ENCODE results near the gene XPO5. TPM values are rescaled to one million over a fixed set of nuclear protein-coding genes. Genes with fewer than 3 reads are reported as not detected.

Gene XPO5
- 32.4 to 42.7 TPM (median 38.7 TPM) in 3 replicates for total RNA-seq
- long read RNA-seq, full-length matches to known transcripts: 32 of 48 reads
- long read RNA-seq, partial matches to known transcripts: 8 of 48 reads
- long read RNA-seq, other reads (novel, unspliced or antisense): 8 of 48 reads

DNA sequence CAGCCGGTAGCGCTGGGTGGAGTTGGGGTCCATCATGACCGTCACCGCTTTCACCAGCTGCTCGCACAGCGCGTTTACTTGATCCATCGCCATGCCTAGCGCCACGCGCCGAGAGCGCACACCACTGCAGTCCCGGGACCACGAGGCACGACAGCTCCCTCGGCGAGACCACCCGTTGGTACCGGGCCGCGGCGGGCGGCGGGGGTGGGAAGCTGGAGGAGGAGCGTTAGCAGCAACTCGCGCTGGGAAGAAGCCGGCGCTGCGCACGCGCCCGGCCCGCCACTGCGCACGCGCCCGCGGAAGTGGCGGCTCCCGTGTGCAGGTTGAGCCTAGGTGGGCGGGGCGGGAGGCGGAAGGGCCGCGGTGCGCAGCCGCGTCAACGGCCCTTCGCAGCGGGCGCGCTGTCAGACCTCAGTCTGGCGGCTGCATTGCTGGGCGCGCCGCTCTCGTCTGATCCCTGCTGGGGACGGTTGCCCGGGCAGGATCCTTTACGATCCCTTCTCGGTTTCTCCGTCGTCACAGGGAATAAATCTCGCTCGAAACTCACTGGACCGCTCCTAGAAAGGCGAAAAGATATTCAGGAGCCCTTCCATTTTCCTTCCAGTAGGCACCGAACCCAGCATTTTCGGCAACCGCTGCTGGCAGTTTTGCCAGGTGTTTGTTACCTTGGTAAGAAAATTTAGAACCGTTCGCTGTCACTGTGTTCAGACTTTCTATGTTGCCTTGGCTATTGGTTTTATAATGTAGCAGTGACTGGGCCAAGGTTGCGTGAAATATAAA, at the start of gene XPO5, which contains the start of gene POLH:
Gene XPO5 (minus strand): TSS at position 267 of the 780 bp plus-strand sequence. CDS start 174 bp downstream, at position 93.
Gene POLH (plus strand): TSS at position 414 of the 780 bp plus-strand sequence. CDS start 6,135 bp downstream, outside the sequence.
- peaks cover 37% of the 10 kb centered on the region for H3K4me1 Mint-ChIP-seq (ENCODE audit: low read depth)
- DNase-seq (ENCODE audit: low spot score): peak; percentile 95
- H3K9me3 Mint-ChIP-seq (ENCODE audit: low read depth): no peaks in the 10 kb centered on the region
- H3K27ac Mint-ChIP-seq (ENCODE audit: unreplicated experiment): peak within 1 kb of the TSS; percentile 91
- peak within 1 kb of the TSS; percentile 99 for H3K4me3 Mint-ChIP-seq (ENCODE audit: unreplicated experiment)
- H3K36me3 Mint-ChIP-seq (ENCODE audit: low read depth): peaks cover 7% of the 10 kb centered on the region
- H3K27me3 Mint-ChIP-seq (ENCODE audit: low read depth): no peaks in the 10 kb centered on the region
- TF ChIP-seq CTCF (IDR thresholded peaks at IDR 0.05): peak; percentile 60

DNA sequence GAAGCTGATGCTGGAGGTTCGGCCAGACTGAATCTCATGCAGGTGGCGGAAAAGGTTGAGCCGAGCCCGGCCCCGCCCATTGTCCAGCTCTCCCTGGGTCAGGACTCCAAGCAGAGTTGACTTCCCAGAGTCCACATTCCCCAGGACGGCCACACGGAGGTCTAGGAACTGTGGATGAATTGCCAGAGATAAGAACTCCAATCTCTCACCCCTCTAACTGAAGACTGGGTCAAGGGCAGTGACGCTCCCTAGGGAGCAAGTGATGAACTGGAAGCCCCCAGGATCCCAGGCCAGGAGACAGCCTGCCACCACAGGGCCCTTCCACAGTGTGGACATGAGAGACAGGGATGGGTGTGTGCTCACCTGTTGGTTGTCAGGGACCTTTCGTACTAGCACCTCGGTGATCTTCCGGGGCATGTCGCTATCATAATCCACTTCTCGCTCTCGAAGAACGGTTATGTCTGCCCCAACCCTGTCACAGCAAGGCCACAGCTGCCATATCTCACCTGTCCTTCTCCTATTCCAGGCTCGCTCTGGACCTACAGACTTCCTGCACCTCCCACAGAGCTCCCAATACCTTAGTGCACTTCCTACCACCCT, 49.7 kb upstream of the XPO5 start:
- H3K9me3 Mint-ChIP-seq (ENCODE audit: low read depth): no peaks in the 10 kb centered on the region
- no peak for DNase-seq (ENCODE audit: low spot score)
- peaks cover 38% of the 10 kb centered on the region for H3K36me3 Mint-ChIP-seq (ENCODE audit: low read depth)
- no peak for TF ChIP-seq CTCF (IDR thresholded peaks at IDR 0.05)
- H3K4me1 Mint-ChIP-seq (ENCODE audit: low read depth): peaks cover 44% of the 10 kb centered on the region
- H3K27me3 Mint-ChIP-seq (ENCODE audit: low read depth): no peaks in the 10 kb centered on the region
- peak overlapping the region; percentile 100 for H3K27ac Mint-ChIP-seq (ENCODE audit: unreplicated experiment)
- H3K4me3 Mint-ChIP-seq (ENCODE audit: unreplicated experiment): no peak overlapping the region

DNA sequence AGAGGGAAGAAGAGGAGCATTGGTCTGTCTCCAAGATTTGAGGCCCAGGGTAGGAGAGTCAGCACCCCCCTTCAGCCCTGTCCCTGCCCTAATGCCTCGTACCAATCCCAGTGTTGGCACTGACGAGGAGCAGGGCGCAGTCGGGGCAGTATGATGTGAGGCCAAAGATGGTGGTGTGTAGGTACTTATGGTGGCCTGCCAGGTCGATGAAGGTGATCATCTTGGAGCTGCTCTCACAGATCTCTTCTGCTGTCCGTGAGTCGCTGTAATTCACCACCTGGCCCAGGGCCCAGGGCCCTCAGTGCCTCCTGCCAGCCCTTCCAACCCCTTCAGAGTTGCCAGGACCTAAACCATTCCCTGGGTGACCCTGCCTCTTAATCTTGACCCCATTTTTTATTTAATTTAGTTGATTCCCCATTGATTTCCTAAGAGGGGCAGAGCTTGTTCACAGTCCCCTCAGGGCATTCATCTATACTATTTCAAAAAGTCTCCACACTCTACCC, 49.0 kb upstream of the XPO5 start:
- Mint-ChIP-seq H3K4me1 (ENCODE audit: low read depth) (peaks cover 38% of the 10 kb centered on the region), H3K27ac (ENCODE audit: unreplicated experiment) (peak overlapping the region; percentile 100), H3K4me3 (ENCODE audit: unreplicated experiment) (no peak overlapping the region), H3K27me3 (ENCODE audit: low read depth) (no peaks in the 10 kb centered on the region), H3K36me3 (ENCODE audit: low read depth) (peaks cover 39% of the 10 kb centered on the region), H3K9me3 (ENCODE audit: low read depth) (no peaks in the 10 kb centered on the region)
- TF ChIP-seq CTCF (IDR thresholded peaks at IDR 0.05): no peak
- DNase-seq (ENCODE audit: low spot score): no peak

DNA sequence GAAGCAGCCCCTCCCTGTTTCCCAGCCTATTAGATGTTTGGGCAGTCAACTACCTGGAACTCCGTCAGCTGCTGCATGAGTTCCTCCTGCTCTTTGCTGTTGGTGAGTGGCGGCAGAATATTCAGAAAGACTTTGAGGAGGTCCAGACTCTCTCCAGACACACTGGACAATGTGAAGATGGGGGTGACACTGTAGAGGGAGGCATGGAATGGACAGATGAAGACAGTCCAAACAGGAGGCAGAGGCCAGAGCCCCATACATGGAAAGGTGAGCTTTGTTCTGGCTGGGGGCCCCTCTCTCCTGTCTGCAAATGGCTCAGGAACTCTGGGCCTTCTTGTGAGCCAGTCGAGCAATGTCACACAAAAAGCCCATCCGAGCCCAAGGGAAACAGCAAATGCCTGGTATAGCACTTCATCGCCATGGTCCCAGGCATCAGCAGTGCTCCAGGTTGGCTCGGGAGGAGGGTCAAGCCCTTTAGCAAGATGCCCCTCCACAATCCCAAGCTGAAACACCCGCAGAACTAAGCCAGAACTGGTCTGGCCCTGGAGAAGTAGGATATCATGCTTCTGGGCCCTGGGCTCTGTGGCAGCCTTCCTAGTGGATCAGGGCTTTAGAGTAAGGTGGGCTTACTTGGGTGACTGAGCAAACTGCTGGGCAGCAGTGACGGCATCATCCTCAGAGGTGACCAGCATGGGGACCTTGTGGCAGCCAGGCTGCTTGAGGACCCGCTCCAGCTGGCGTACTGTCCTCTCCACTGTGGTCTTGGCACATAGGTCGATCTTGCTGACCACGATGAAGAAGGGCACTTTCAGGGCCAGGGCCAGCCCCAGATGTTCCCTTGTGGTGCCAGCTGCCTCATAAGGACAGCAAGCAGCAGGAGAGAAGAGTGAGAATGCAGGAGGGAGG, 48.3 kb upstream of the XPO5 start:
- Mint-ChIP-seq H3K4me3 (ENCODE audit: unreplicated experiment) (no peak overlapping the region), H3K36me3 (ENCODE audit: low read depth) (peaks cover 42% of the 10 kb centered on the region), H3K27ac (ENCODE audit: unreplicated experiment) (peak overlapping the region; percentile 100), H3K9me3 (ENCODE audit: low read depth) (no peaks in the 10 kb centered on the region), H3K27me3 (ENCODE audit: low read depth) (no peaks in the 10 kb centered on the region), H3K4me1 (ENCODE audit: low read depth) (peaks cover 38% of the 10 kb centered on the region)
- DNase-seq (ENCODE audit: low spot score): no peak
- no peak for TF ChIP-seq CTCF (IDR thresholded peaks at IDR 0.05)
